Body of pancreas (tissue), 4 donors: ENCODE results near the gene BTNL2. TPM values are rescaled to one million over a fixed set of nuclear protein-coding genes. Genes with fewer than 3 reads are reported as not detected.

Experiments
- ATAC-seq: fragments of 150-250 bp; one replicate; pipeline ENCODE4 v1.9.1; 2016
- DNase-seq, 4 donors: peaks; one replicate each; pipeline ENCODE4 v3.0.0-alpha.2; 2019
- H3K27ac ChIP-seq, 4 donors: fragments of 200-600 bp; sonication (generic); 1 replicate in 3 of 4; 2 replicates in 1 of 4; pipeline versions ENCODE4 v1.5.1 to v1.6.1; 2016 to 2019; ENCODE audit warnings: mild to moderate bottlenecking in 1 of 4, mixed read lengths in 1 of 4, moderate library complexity in 1 of 4
- H3K27me3 ChIP-seq, 2 donors: fragments of 200-600 bp; sonication (generic); one replicate each; pipeline ENCODE4 v1.6.0; 2016; ENCODE audit warnings: mild to moderate bottlenecking in 1 of 2
- H3K36me3 ChIP-seq, 2 donors: fragments of 200-600 bp; sonication (generic); replicated peaks in 1 of 2; 2 replicates each; pipeline ENCODE4 v1.5.1; 2016; ENCODE audit warnings: low read depth in 2 of 2; ENCODE audit not compliant: insufficient read depth in 1 of 2
- H3K4me1 ChIP-seq: fragments of 200-600 bp; sonication (generic); one replicate; pipeline ENCODE4 v1.6.0; 2016
- H3K4me3 ChIP-seq, 2 donors: fragments of 200-600 bp; sonication (generic); 1 replicate in 1 of 2; 2 replicates in 1 of 2; pipeline ENCODE4 v1.5.1; 2016 to 2019
- H3K9me3 ChIP-seq, 3 donors: fragments of 200-600 bp; sonication (generic); 1 replicate in 2 of 3; 2 replicates in 1 of 3; pipeline ENCODE4 v1.5.1; 2016
- POLR2A ChIP-seq, 3 donors: fragments of 450-650 bp; IDR thresholded peaks; one replicate each; pipeline ENCODE4 v1.6.1; 2016; ENCODE audit warnings: antibody characterized with exemption in 3 of 3, mild to moderate bottlenecking in 2 of 3
- WGBS, 2 donors: methylation state at CpG; one replicate each; pipeline ENCODE4 v1.1.5; 2017; 5-methylcytosine and 5-hydroxymethylcytosine counted together
- intact Hi-C: fragments of 100-400 bp; cut with DNase I; formaldehyde crosslinking; loops from one replicate; pipeline ENCODE4 v1.15.1; 2023
- total RNA-seq, 2 donors: library from RNA; depleted of rRNA; stranded (reverse); fragments of >200 nt; gene quantifications; one replicate each; pipeline ENCODE4 v1.1.0, GENCODE V29; 2016
- TF ChIP-seq, protein P1 (sequence below), 7 experiments: fragments of 450-650 bp in 4 of 7; fragments of 200-600 bp in 3 of 7; sonication (generic) in 3 of 7; IDR thresholded peaks; one replicate each; pipeline ENCODE4 v1.5.1; 2016 to 2019; ENCODE audit warnings: antibody characterized with exemption in 7 of 7

BTNL2 gene
- total RNA-seq, 2 donors from 2014 or later: not detected

DNA sequence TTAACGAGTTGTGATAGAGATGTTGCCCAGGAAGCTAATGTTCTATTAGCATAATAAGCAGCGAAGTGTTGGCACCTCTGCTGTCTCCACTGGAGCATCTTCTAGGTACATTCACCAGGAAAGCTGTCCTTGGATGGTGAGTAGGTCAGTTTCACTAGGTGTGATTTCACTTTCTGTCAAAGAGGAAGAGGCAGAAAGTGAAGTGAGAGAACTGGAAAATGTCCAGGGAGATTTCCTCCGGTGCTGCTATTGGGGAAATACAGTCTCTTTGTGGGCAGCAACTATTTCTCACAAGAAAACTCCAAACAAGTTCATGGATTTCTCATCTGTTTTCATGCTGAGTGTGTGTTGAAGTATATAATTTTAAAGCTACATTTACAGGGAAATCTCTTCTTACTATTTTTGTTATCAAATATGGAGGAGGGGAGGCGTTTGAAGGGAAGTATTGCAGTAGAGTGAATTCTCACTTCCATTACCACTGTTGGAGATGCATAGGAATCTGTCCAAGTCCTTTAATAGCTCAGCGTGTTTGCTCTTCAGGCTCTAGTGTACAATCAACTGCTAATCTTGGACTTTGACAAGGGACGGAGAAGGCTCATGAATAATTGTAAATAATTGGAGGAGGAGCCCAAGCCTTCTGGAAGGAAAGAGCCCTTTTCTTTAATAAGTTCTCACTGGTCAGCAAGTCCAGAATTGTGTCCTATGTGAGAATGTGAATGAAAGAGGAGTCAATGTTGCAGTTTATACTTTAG, 19.2 kb downstream of the BTNL2 start:
- no peak for TF ChIP-seq POLR2A (IDR thresholded peaks at IDR 0.05)
- TF ChIP-seq, protein P1, sequence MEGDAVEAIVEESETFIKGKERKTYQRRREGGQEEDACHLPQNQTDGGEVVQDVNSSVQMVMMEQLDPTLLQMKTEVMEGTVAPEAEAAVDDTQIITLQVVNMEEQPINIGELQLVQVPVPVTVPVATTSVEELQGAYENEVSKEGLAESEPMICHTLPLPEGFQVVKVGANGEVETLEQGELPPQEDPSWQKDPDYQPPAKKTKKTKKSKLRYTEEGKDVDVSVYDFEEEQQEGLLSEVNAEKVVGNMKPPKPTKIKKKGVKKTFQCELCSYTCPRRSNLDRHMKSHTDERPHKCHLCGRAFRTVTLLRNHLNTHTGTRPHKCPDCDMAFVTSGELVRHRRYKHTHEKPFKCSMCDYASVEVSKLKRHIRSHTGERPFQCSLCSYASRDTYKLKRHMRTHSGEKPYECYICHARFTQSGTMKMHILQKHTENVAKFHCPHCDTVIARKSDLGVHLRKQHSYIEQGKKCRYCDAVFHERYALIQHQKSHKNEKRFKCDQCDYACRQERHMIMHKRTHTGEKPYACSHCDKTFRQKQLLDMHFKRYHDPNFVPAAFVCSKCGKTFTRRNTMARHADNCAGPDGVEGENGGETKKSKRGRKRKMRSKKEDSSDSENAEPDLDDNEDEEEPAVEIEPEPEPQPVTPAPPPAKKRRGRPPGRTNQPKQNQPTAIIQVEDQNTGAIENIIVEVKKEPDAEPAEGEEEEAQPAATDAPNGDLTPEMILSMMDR (IDR thresholded peaks at IDR 0.05): no peak
- H3K4me3 ChIP-seq: no peak overlapping the region
- no peaks in the 10 kb centered on the region for H3K9me3 ChIP-seq
- H3K36me3 ChIP-seq: no peaks in the 10 kb centered on the region
- DNase-seq: no peak
- no peak for ATAC-seq
- no peak overlapping the region for H3K27ac ChIP-seq
- 29 to 37% methylated on average over 6 of the region's 6 CpGs for WGBS, 2 donors
- intact Hi-C loops: no loop called here
- no peaks in the 10 kb centered on the region for H3K4me1 ChIP-seq
- peaks cover 0 to 9% of the 10 kb centered on the region in 2 donors for H3K27me3 ChIP-seq

DNA sequence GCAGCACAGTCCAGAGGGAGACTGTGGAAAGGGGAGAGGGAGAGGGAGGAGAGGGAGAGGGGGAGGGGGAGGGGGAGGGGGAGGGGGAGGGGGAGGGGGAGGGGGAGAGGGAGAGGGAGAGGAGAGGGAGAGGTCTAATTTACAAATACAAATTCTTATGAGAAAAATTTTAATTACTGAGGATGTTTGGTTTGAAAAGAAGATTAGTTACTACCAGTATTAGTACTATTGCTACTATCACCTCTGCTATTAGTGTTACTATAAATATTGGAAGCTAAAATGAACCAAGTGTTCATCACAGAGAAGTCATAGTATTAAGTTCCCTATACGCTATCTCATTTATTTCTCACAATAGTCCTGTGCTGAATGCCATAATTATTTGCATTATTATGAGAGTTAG, 20.9 kb downstream of the BTNL2 start:
- intact Hi-C loops: no loop called here
- no peaks in the 10 kb centered on the region for H3K4me1 ChIP-seq
- H3K9me3 ChIP-seq: no peaks in the 10 kb centered on the region
- TF ChIP-seq, protein P1 (IDR thresholded peaks at IDR 0.05): no peak
- TF ChIP-seq POLR2A (IDR thresholded peaks at IDR 0.05): no peak
- H3K36me3 ChIP-seq: no peaks in the 10 kb centered on the region
- WGBS, 2 donors: 86 to 97% methylated on average over 1 of the region's 1 CpG
- peaks cover 0 to 9% of the 10 kb centered on the region in 2 donors for H3K27me3 ChIP-seq
- ATAC-seq (no peak), DNase-seq (no peak)
- H3K27ac ChIP-seq: no peak overlapping the region
- no peak overlapping the region for H3K4me3 ChIP-seq

DNA sequence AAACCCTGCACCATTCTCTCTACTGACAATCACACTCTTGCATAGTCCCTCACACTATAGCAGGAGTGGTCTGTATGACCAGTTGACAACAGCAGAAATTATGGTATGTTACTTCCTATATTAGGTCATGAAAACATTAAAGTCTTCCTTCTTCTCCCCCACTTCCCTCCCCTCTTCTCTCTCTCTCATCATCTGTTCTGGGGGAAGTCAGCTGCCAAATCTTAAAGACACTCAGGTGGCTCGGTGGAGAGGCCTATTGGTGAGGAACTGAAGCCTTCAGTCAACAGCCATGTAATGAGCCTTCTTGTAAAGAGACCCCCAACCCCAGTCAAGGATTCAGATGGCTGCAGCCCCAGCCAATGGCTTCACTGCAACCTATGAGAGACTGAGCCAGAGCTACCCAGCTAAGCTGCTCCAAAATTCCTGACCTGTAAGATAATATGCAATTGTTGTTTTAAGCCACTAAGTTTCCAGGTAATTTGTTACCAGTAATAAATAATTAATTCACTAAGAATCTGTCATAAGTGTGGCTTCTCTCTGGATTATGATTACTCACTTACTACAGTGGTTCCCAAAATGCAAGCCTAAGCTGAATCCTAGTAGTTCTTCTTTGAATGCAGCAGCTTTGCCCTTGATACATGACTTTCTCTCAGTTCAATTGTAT, 24.1 kb downstream of the BTNL2 start:
- TF ChIP-seq, protein P1 (IDR thresholded peaks at IDR 0.05): no peak
- TF ChIP-seq POLR2A (IDR thresholded peaks at IDR 0.05): no peak
- ATAC-seq: no peak
- 31 to 35% methylated on average over 1 of the region's 1 CpG for WGBS, 2 donors
- Histone ChIP-seq H3K9me3 (no peaks in the 10 kb centered on the region), H3K36me3 (no peaks in the 10 kb centered on the region), H3K4me3 (no peak overlapping the region), H3K27me3 (no peaks in the 10 kb centered on the region), H3K27ac (no peak overlapping the region), H3K4me1 (no peaks in the 10 kb centered on the region)
- DNase-seq: no peak
- intact Hi-C loops: no loop called here

DNA sequence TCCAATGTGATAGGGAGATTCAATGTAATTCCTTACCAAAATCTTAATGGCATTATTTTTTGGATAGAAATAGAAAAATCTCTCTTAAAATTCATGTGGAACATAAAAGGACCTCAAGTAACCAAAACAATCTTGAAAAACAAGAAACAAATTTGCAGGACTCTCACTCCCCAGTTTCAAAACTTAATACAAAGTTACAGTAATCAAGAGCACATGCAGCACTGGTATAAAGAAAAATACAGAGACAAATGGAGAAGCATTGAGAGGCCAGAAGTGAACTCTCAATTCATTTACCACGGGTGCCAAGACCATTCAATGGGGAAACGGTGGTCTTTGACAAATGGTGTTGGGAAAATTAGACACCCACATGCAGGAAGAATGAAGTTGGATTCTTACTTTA, 27.4 kb downstream of the BTNL2 start:
- Histone ChIP-seq H3K27me3 (no peaks in the 10 kb centered on the region), H3K4me1 (no peaks in the 10 kb centered on the region), H3K9me3 (no peaks in the 10 kb centered on the region), H3K27ac (no peak overlapping the region), H3K4me3 (no peak overlapping the region), H3K36me3 (no peaks in the 10 kb centered on the region)
- ATAC-seq (no peak), DNase-seq (no peak)
- TF ChIP-seq, protein P1 (IDR thresholded peaks at IDR 0.05): no peak
- no peak for TF ChIP-seq POLR2A (IDR thresholded peaks at IDR 0.05)
- intact Hi-C loops: no loop called here
- WGBS, 2 donors: 54 to 56% methylated on average over 2 of the region's 2 CpGs
